ENCODE results near the gene UPK3BL1. TPM values are rescaled to one million over a fixed set of nuclear protein-coding genes. Genes with fewer than 3 reads are reported as not detected.
"Not testable (repeated sequence)": the region's sequence is repeated elsewhere in the genome, so short reads cannot be mapped to it uniquely, and the experiment has no call there.

UPK3BL1 gene
- total RNA-seq, 1 experiment from 2014 or later, result 39.8 TPM

GRCh38 chr7:102611013-102611674 is 31.4 kb downstream of the UPK3BL1 start:
- H4K20me1 ChIP-seq (ENCODE audit: insufficient read depth); intact Hi-C loops (cut with micrococcal nuclease; ENCODE audit: unreplicated experiment); DNase-seq; H2AFZ ChIP-seq; H3F3A ChIP-seq (ENCODE audit: insufficient read depth, low read depth); H3K4me2 ChIP-seq; H3K4me1 ChIP-seq (replicated peaks; ENCODE audit: insufficient read depth); POLR2A ChIA-PET (ENCODE audit: unreplicated experiment); H3K79me2 ChIP-seq (ENCODE audit: low read depth); CTCF ChIA-PET; H3K36me3 ChIP-seq (ENCODE audit: low read depth); BruUV-seq (replicated peaks); H3K27me3 ChIP-seq (ENCODE audit: insufficient read depth, low read depth); H3K4me3 ChIP-seq; H3K27ac ChIP-seq; H3K9me3 ChIP-seq (ENCODE audit: insufficient read depth, low read depth); H3K9me2 ChIP-seq (ENCODE audit: insufficient read depth): not testable (repeated sequence)

- H2AFZ ChIP-seq; H3K4me3 ChIP-seq; H3K36me3 ChIP-seq (ENCODE audit: low read depth); H3K4me1 ChIP-seq (replicated peaks; ENCODE audit: insufficient read depth); H3K27ac ChIP-seq; CTCF ChIA-PET; H3F3A ChIP-seq (ENCODE audit: insufficient read depth, low read depth); H3K9me2 ChIP-seq (ENCODE audit: insufficient read depth); H3K9me3 ChIP-seq (ENCODE audit: insufficient read depth, low read depth); H3K27me3 ChIP-seq (ENCODE audit: insufficient read depth, low read depth); H3K4me2 ChIP-seq; DNase-seq; H3K79me2 ChIP-seq (ENCODE audit: low read depth); POLR2A ChIA-PET (ENCODE audit: unreplicated experiment); H4K20me1 ChIP-seq (ENCODE audit: insufficient read depth); intact Hi-C loops (cut with micrococcal nuclease; ENCODE audit: unreplicated experiment): not testable (repeated sequence)
- TSS peak; percentile 22 for BruUV-seq (replicated peaks)
Measured at GRCh38 chr7:102610441-102610840, 32.1 kb downstream of the UPK3BL1 start.

DNA sequence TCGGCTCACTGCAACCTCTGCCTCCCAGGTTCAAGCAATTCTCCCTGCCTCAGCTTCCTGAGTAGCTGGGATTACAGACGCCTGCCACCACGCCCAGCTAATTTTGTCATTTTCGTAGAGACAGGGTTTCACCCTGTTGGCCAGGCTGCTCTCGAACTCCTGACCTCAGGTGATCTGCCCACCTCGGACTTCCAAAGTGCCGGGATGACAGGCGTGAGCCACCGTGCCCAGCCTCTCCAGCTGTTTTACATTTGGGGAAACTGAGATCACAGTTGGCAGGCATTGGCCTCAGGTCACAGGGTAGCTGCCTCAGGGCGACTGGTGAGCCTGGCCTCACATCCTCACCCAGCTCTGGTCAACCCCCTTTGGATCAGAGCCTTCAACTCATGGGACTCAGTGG is 32.9 kb downstream of the UPK3BL1 start:
- POLR2A ChIA-PET (ENCODE audit: unreplicated experiment); H3K36me3 ChIP-seq (ENCODE audit: low read depth); H3K4me1 ChIP-seq (replicated peaks; ENCODE audit: insufficient read depth); H3K27ac ChIP-seq; H2AFZ ChIP-seq; H3K9me3 ChIP-seq (ENCODE audit: insufficient read depth, low read depth); H3K79me2 ChIP-seq (ENCODE audit: low read depth); H3K9me2 ChIP-seq (ENCODE audit: insufficient read depth); H3K27me3 ChIP-seq (ENCODE audit: insufficient read depth, low read depth); H3F3A ChIP-seq (ENCODE audit: insufficient read depth, low read depth); H4K20me1 ChIP-seq (ENCODE audit: insufficient read depth); DNase-seq; H3K4me2 ChIP-seq; BruUV-seq (replicated peaks); CTCF ChIA-PET; intact Hi-C loops (cut with micrococcal nuclease; ENCODE audit: unreplicated experiment); H3K4me3 ChIP-seq: not testable (repeated sequence)

DNA sequence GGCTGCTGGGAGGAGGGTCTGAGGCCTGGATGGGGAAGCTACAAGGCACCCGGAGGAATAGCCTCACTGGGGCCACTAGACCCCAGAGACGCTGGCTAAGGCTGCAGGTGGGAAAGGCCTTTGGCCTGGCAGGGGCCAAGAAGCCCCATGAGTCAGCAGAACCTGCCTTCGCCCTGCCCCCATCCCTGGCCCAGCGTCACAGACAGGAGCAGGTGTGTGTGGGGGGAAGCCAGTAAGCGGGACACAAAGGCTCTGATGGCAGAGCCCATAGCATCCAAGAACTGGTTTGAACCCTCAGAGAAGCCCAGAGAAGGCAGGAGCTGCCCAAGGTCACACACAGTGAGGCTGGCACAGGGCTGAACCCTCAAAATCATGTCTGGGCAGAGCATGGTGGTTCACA is 35.7 kb downstream of the UPK3BL1 start:
- BruUV-seq (replicated peaks); H3K4me2 ChIP-seq; DNase-seq; H3K9me2 ChIP-seq (ENCODE audit: insufficient read depth); intact Hi-C loops (cut with micrococcal nuclease; ENCODE audit: unreplicated experiment); POLR2A ChIA-PET (ENCODE audit: unreplicated experiment); H3F3A ChIP-seq (ENCODE audit: insufficient read depth, low read depth); H3K9me3 ChIP-seq (ENCODE audit: insufficient read depth, low read depth); H3K36me3 ChIP-seq (ENCODE audit: low read depth); H3K4me1 ChIP-seq (replicated peaks; ENCODE audit: insufficient read depth); H3K27me3 ChIP-seq (ENCODE audit: insufficient read depth, low read depth); H4K20me1 ChIP-seq (ENCODE audit: insufficient read depth); H2AFZ ChIP-seq; H3K27ac ChIP-seq; CTCF ChIA-PET; H3K79me2 ChIP-seq (ENCODE audit: low read depth); H3K4me3 ChIP-seq: not testable (repeated sequence)

DNA sequence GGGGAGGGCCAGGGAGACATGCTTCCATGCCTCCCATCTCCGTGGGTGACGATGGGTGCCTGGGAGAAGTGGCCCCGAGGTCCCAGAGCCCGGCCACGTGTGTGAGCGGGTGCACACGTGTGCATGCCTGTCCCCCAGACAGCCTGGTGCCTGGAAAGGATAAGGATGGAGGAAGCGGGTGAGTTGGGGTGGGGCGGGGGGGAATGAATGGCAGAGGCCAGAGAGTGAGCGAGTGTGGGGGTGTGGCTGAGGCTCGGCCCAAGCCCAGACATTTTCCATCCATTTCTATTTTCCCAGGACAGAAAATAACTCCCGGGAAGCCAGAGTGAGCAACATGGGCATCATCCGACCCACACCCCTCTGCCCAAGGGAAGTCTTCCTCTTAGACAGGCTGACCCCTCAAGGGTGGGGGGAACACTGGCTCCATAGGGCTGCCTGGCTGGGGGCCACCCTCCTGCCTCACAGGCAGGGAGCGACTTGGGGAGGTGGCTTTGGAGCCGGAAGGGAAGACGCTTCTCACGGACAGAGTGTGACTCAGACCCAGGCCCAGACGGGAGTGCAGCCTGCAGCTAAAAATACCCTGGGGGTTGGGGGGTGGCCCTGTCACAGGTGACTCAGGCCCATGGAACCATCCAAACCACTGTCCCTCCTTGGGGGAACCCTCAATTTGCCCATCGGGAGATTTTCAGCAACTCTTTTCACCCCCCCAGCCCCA is 38.0 kb downstream of the UPK3BL1 start:
- POLR2A ChIA-PET (ENCODE audit: unreplicated experiment); H3K27ac ChIP-seq; H4K20me1 ChIP-seq (ENCODE audit: insufficient read depth); H3K36me3 ChIP-seq (ENCODE audit: low read depth); H2AFZ ChIP-seq; H3F3A ChIP-seq (ENCODE audit: insufficient read depth, low read depth); DNase-seq; CTCF ChIA-PET; H3K27me3 ChIP-seq (ENCODE audit: insufficient read depth, low read depth); H3K9me2 ChIP-seq (ENCODE audit: insufficient read depth); H3K9me3 ChIP-seq (ENCODE audit: insufficient read depth, low read depth); H3K4me3 ChIP-seq; H3K79me2 ChIP-seq (ENCODE audit: low read depth); H3K4me1 ChIP-seq (replicated peaks; ENCODE audit: insufficient read depth); intact Hi-C loops (cut with micrococcal nuclease; ENCODE audit: unreplicated experiment); H3K4me2 ChIP-seq: not testable (repeated sequence)
- BruUV-seq (replicated peaks), result TSS peak; percentile 86

DNA sequence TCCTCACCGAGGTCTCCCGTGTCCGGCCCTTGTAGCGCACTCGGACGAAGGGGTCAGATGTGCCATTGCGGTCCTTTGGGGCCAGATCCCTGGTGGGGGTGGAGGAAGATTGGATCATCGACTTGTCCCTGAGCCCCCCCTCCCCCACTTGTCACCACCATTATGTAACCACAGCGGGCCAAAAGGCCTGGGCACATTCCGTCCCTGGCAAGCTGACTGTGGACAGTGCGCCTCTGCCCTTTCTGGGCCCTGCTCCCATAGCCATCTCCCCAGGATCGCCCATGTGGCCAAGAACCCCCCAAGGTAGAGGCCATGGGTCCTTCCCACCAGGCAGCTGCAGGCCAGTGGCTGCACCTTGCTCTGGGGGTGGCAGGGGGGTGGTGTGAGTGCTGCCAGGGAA is 40.3 kb downstream of the UPK3BL1 start:
- CTCF ChIA-PET; DNase-seq; H3K4me3 ChIP-seq; BruUV-seq (replicated peaks); H3K36me3 ChIP-seq (ENCODE audit: low read depth); H3K27me3 ChIP-seq (ENCODE audit: insufficient read depth, low read depth); intact Hi-C loops (cut with micrococcal nuclease; ENCODE audit: unreplicated experiment); H3K9me3 ChIP-seq (ENCODE audit: insufficient read depth, low read depth); H3K9me2 ChIP-seq (ENCODE audit: insufficient read depth); H2AFZ ChIP-seq; H3K4me1 ChIP-seq (replicated peaks; ENCODE audit: insufficient read depth); H4K20me1 ChIP-seq (ENCODE audit: insufficient read depth); H3K4me2 ChIP-seq; H3K79me2 ChIP-seq (ENCODE audit: low read depth); H3F3A ChIP-seq (ENCODE audit: insufficient read depth, low read depth); POLR2A ChIA-PET (ENCODE audit: unreplicated experiment); H3K27ac ChIP-seq: not testable (repeated sequence)

GRCh38 chr7:102599699-102600098 is 42.9 kb downstream of the UPK3BL1 start:
- H2AFZ ChIP-seq; H3K27ac ChIP-seq; H3K9me2 ChIP-seq (ENCODE audit: insufficient read depth); H3K4me3 ChIP-seq; H4K20me1 ChIP-seq (ENCODE audit: insufficient read depth); H3K79me2 ChIP-seq (ENCODE audit: low read depth); H3F3A ChIP-seq (ENCODE audit: insufficient read depth, low read depth); H3K9me3 ChIP-seq (ENCODE audit: insufficient read depth, low read depth); POLR2A ChIA-PET (ENCODE audit: unreplicated experiment); H3K36me3 ChIP-seq (ENCODE audit: low read depth); H3K27me3 ChIP-seq (ENCODE audit: insufficient read depth, low read depth); H3K4me1 ChIP-seq (replicated peaks; ENCODE audit: insufficient read depth); BruUV-seq (replicated peaks); DNase-seq; CTCF ChIA-PET; H3K4me2 ChIP-seq; intact Hi-C loops (cut with micrococcal nuclease; ENCODE audit: unreplicated experiment): not testable (repeated sequence)

Data from PC-9 (cell line).